ENCODE measurements around the gene GNPDA2.

- TF ChIP-seq CTCF (IDR thresholded peaks at IDR 0.05; ENCODE audit: low read depth, low read length, poor library complexity, severe bottlenecking) = no peak
- TF ChIP-seq EZH2phosphoT487 (IDR thresholded peaks at IDR 0.05; ENCODE audit: borderline replicate concordance, low read length) = no peak
Observed at GRCh38 chr4:44663539-44664263, 62.7 kb downstream of the GNPDA2 start.
